NCI-H1436 treated with DMSO at 0.1 percent for 48 hours (cell line): ENCODE results near the gene IGSF21.

Source experiments
- DNase-seq: peaks from one replicate; lab custom pipeline; 2025; lab: John Stamatoyannopoulos, UW

Gene IGSF21

DNA sequence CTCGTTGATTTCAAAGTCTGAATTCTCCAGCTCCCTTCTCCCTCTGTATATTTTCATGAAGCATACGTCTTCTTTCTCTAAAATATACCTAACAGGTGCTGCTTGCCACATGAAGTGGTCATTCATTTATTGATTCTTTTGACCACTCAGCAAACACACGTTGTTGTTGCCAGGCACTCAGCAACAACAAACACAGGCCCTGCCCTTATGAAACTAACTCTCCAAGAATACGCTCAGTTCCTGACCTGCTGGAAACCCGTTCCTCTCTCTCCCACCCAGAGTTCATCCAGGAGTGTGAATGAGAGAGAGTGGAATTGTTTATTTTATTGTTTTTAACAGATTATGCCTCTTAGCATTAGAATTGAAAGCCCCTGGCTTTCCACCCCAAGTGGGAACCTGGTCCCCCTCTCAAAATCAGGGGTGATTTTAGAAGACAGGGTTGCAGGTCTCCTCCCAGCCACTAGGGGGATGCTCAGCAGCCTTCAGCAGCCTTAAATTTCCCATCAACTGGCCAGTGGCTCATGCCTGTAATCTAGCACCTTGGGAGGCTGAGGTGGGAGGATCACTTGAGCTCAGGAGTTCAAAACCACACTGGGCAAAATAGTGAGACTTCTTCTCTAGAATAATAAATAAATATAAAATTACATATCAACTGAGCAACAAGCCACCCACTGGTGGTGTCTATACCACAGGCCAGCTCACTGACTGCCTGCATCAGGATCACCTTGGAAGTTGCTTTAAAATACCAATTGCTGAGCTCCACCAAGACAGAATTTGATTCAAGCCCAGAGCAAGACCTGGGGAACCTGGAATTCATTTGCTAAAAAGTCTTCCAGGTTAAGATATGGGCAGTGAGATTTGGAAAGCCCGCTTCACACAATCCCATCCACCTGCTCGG lies 192.1 kb downstream of the IGSF21 start:
- no peak for DNase-seq

DNA sequence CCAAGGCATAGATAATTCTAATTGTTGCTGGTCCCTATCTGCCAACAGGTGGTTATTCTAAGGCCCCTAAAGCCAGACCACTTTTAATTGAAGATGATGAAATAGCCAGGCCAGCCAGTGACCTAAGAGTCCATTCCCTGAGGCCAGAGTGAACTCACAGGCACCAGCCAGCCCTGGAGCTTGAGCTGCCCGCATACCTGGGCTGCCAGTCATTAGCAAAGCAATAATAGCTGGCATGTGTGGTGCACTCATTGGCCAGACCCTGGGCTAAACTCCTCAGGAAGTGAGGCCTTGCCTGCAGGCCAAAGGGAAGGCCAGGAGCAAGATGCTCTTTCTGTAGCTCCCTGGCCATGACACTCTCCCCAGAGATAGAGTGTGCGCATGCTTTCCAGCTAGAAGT lies 192.8 kb downstream of the IGSF21 start:
- DNase-seq, result no peak

DNA sequence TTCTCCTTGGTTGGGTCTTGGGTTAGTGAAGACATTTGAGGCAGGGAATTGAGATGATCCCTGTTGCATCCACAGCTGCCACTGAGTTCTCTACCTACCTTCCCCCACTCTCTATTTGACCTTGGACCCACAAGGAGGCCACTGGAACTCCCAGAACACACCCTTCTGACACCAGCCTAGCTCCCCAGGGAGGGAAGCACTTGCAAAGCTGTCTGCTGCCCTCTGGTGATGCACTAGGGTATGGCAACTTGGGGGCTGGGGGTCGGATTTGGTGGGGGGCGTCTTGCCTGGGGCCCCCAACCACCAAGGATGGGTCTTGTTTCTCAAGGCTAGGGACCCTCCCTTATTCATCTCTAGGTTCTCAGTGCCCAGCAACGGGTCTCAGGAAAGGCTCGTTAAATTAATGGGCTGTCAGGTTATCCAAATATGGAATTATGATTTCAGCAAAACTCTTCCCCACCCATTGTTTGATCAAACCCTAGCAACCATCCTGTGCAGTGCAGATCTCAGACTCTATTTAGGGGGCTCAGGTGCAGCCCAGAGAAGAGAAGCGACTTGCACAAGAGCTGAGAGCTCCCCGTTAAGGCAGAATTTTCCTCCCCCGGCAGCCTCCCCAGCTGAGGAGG lies 195.3 kb downstream of the IGSF21 start:
- no peak for DNase-seq

- DNase-seq, result no peak
Measured at GRCh38 chr1:18304151-18304869, 196.7 kb downstream of the IGSF21 start.

- DNase-seq, result no peak
Measured at GRCh38 chr1:18305182-18305795, 197.7 kb downstream of the IGSF21 start.

GRCh38 chr1:18307329-18307898 lies 199.8 kb downstream of the IGSF21 start:
- no peak for DNase-seq

DNA sequence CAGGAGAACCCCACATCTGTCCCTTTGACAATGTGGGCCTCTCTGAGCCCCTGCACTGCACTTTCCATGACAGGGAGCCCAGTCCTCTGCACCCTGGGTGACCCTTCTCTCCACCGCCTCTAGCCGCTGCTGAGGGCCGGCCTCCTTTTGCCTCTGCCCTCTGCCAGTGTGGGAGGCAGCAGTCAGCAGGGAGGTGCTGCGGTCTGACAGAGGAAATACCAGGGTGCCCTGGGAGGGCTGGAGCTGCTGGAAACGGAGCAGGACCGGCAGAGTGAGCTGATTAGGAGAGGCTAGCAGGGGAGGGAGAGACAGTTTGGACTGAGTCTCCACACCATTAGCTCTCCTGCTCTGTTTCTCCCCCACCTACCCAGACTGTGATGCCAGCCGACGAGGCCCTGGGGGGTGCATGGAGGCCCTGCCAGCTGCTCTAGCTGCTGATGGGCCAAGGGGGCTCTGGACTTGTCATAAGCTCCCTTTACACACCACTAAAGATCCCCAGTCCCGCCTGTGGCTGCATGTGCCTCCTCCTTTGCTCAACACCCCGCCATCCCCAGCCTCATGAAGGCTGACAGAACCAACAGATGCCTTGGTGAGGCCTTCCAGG lies 202.1 kb downstream of the IGSF21 start:
- DNase-seq, result no peak

GRCh38 chr1:18312961-18313360 lies 205.4 kb downstream of the IGSF21 start:
- no peak for DNase-seq

- DNase-seq, result no peak
Measured at GRCh38 chr1:18313523-18313922, 205.9 kb downstream of the IGSF21 start.

DNA sequence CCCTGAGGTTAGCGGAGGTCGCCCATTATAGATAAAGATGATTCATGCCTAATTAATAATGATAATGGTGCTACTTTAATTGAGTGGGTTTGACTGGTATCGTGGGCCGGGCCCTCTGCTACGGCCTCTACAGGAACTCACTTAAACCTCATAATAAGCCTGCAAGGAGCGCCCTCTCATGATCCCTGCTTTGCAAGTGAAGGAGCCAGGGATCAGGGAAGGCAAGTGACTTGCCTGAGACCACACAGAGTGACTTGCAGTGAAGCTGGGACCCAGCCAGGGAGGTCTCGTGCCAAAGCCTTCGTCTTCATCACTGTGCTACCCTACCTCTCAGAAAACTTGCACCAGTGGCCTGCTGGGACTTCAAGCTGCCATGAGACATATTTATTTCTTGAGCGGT lies 206.8 kb downstream of the IGSF21 start:
- DNase-seq, result no peak

GRCh38 chr1:18315449-18315848 lies 207.9 kb downstream of the IGSF21 start:
- no peak for DNase-seq

DNA sequence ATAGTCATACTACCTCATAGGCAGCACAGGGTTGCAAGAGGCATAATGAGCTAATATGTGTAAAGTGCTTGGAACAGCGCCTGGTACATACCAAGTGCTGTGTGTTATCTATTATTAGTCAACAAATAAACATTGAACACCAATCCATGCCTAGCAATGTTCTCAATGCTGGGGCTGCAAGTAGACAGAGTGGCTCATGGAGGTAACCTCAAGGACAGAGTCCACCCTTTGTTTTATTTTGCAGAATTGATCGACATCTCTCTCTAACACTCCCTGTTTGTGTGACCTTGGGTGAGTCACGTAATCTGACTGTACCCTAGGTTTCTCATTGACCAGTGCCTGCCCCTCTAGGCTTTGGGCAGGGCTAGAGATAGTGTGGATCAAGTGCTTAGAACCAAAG lies 209.2 kb downstream of the IGSF21 start:
- no peak for DNase-seq

GRCh38 chr1:18319099-18319498 lies 211.5 kb downstream of the IGSF21 start:
- no peak for DNase-seq

GRCh38 chr1:18320051-18320450 lies 212.5 kb downstream of the IGSF21 start:
- no peak for DNase-seq

GRCh38 chr1:18322368-18323032 lies 214.9 kb downstream of the IGSF21 start:
- no peak for DNase-seq

GRCh38 chr1:18323259-18323658 lies 215.7 kb downstream of the IGSF21 start:
- no peak for DNase-seq

DNA sequence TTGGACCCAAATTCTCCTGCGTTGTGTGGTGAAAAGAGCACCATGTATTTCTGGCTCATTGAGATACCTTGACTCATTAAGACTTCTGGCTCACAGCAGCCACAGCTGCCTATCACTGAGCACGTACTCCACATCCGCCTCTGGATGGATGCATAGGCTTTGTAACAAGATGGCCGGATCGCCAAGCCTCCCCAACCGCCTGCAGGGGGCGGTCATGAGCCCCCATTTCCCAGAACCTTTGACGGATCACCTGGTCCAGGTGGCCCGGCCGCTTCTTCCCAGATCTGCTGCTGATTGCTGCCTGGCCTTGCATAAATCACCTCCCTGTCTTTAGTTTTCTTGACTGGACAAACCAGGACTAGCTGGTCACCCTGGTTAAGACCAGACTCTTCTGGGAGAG lies 216.6 kb downstream of the IGSF21 start:
- DNase-seq, result no peak

- DNase-seq, result no peak
Measured at GRCh38 chr1:18325136-18325535, 217.5 kb downstream of the IGSF21 start.

- no peak for DNase-seq
Measured at GRCh38 chr1:18326211-18326897, 218.8 kb downstream of the IGSF21 start.

DNA sequence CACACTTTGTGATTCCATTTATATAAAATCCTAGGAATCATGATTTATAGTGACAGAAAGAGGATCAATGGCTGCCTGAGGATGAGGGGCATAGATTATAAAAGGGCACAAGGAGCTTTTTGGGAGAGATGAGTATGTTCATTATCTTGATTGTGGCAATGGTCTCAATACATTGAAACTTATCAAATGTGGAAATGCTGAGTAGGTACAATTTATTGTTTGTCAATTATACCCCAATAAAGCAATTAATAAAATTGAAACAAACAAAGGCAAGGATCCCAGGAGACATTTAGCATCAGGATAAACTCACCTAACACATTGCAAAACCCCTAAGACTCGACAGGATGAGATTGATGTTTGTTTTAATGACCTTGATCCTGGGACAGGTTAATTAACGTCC lies 220.1 kb downstream of the IGSF21 start:
- no peak for DNase-seq

DNA sequence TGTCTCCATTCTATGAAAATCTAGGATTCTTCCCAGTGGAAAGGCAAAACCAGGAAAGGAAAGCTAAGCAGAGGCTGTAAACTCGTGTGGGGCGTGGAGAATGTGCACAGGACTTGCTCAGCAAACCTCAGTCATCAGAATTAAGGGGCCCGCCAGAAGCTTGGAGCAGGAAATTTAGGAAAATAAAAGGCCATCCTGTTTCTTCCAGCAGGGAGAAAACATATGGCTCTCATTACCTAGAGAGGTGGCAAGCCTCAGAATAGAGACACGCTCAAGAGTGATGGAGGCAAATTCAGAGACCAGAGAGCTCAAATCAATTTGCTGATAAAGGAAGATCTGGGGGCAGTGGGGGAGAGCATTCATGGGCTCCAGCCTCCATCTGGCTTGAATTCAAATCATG lies 221.2 kb downstream of the IGSF21 start:
- DNase-seq, result no peak
